Mucosa of rectum (tissue), 2 donors: Measurements from ENCODE around the gene MRPL11.
A peak's percentile ranks its signal among the peaks of the same experiment; 100 is the strongest.
"Not testable (repeated sequence)": the region's sequence is repeated elsewhere in the genome, so short reads cannot be mapped to it uniquely, and the experiment has no call there.

Source experiments
- H3K27ac ChIP-seq, 2 donors: one replicate each; pipeline ENCODE4 v1.7.0; 2013; ENCODE audit warnings: inconsistent platforms in 2 of 2, low read depth in 2 of 2, low read length in 2 of 2
- H3K27me3 ChIP-seq, 2 donors: one replicate each; pipeline ENCODE4 v1.7.0; 2013; ENCODE audit warnings: low read length in 2 of 2; ENCODE audit not compliant: control insufficient read depth in 2 of 2, insufficient read depth in 2 of 2
- H3K36me3 ChIP-seq, 2 donors: one replicate each; pipeline ENCODE4 v1.7.0; 2013; ENCODE audit warnings: low read length in 2 of 2; ENCODE audit not compliant: control insufficient read depth in 2 of 2, insufficient read depth in 2 of 2
- H3K4me1 ChIP-seq, 2 donors: one replicate each; pipeline ENCODE4 v1.7.0; 2013; ENCODE audit warnings: low read length in 2 of 2, mild to moderate bottlenecking in 1 of 2; ENCODE audit not compliant: control insufficient read depth in 2 of 2, insufficient read depth in 2 of 2
- H3K4me3 ChIP-seq, 2 donors: one replicate each; pipeline ENCODE4 v1.7.0; 2013; ENCODE audit warnings: low read length in 2 of 2
- H3K9ac ChIP-seq, 2 donors: one replicate each; pipeline ENCODE4 v1.7.0; 2013; ENCODE audit warnings: low read length in 2 of 2, low read depth in 1 of 2, mild to moderate bottlenecking in 1 of 2
- H3K9me3 ChIP-seq, 2 donors: one replicate each; pipeline ENCODE4 v1.7.0; 2013; ENCODE audit warnings: low read length in 2 of 2; ENCODE audit not compliant: control insufficient read depth in 2 of 2
- donor health status: healthy.
- donor health status: Normal muscosa, but diverticular disease.

MRPL11 gene

GRCh38 chr11:66454828-66455227 is 16.2 kb upstream of the MRPL11 start:
- no peaks in the 10 kb centered on the region for H3K9me3 ChIP-seq
- no peaks in the 10 kb centered on the region for H3K36me3 ChIP-seq
- H3K9ac ChIP-seq, result no peak overlapping the region
- no peaks in the 10 kb centered on the region for H3K4me1 ChIP-seq
- no peaks in the 10 kb centered on the region for H3K27me3 ChIP-seq
- H3K27ac ChIP-seq, result no peak overlapping the region
- H3K4me3 ChIP-seq, result no peak overlapping the region

GRCh38 chr11:66454247-66454646 is 15.6 kb upstream of the MRPL11 start:
- Histone ChIP-seq H3K9ac (no peak overlapping the region), H3K4me3 (no peak overlapping the region), H3K27ac (no peak overlapping the region), H3K27me3 (no peaks in the 10 kb centered on the region), H3K9me3 (no peaks in the 10 kb centered on the region), H3K4me1 (no peaks in the 10 kb centered on the region), H3K36me3 (no peaks in the 10 kb centered on the region)

GRCh38 chr11:66451663-66452062 is 13.0 kb upstream of the MRPL11 start:
- H3K36me3 ChIP-seq, result no peaks in the 10 kb centered on the region
- no peak overlapping the region for H3K4me3 ChIP-seq
- H3K9ac ChIP-seq, result no peak overlapping the region
- H3K9me3 ChIP-seq, result no peaks in the 10 kb centered on the region
- no peak overlapping the region for H3K27ac ChIP-seq
- H3K27me3 ChIP-seq, result no peaks in the 10 kb centered on the region
- H3K4me1 ChIP-seq, result no peaks in the 10 kb centered on the region

- H3K4me3 ChIP-seq, result no peak overlapping the region
Measured at GRCh38 chr11:66450560-66450959, 11.9 kb upstream of the MRPL11 start.

GRCh38 chr11:66448523-66448922 is 9.9 kb upstream of the MRPL11 start:
- Histone ChIP-seq H3K4me1 (no peaks in the 10 kb centered on the region), H3K27me3 (no peaks in the 10 kb centered on the region), H3K27ac (no peak overlapping the region), H3K36me3 (no peaks in the 10 kb centered on the region), H3K9me3 (peaks cover 0 to 3% of the 10 kb centered on the region in 2 donors), H3K4me3 (no peak overlapping the region), H3K9ac (no peak overlapping the region)

More at GRCh38 chr11:66450560-66450959, 11.9 kb upstream of the MRPL11 start:
- Histone ChIP-seq H3K36me3 (no peaks in the 10 kb centered on the region), H3K27me3 (no peaks in the 10 kb centered on the region), H3K4me1 (no peaks in the 10 kb centered on the region), H3K9ac (no peak overlapping the region), H3K27ac (no peak overlapping the region), H3K9me3 (no peaks in the 10 kb centered on the region)

GRCh38 chr11:66447012-66447411 is 8.4 kb upstream of the MRPL11 start:
- Histone ChIP-seq H3K27ac (no peak overlapping the region), H3K36me3 (no peaks in the 10 kb centered on the region), H3K4me3 (no peak overlapping the region), H3K27me3 (no peaks in the 10 kb centered on the region), H3K4me1 (no peaks in the 10 kb centered on the region), H3K9me3 (peaks cover 2 to 6% of the 10 kb centered on the region in 2 donors), H3K9ac (no peak overlapping the region)

GRCh38 chr11:66443602-66444001 is 5.0 kb upstream of the MRPL11 start:
- no peaks in the 10 kb centered on the region for H3K36me3 ChIP-seq
- peaks cover 2 to 6% of the 10 kb centered on the region in 2 donors for H3K9me3 ChIP-seq
- no peaks in the 10 kb centered on the region for H3K4me1 ChIP-seq
- no peak overlapping the region for H3K4me3 ChIP-seq
- no peaks in the 10 kb centered on the region for H3K27me3 ChIP-seq
- H3K9ac ChIP-seq, result no peak overlapping the region
- no peak overlapping the region for H3K27ac ChIP-seq

GRCh38 chr11:66440940-66441282 is 2.3 kb upstream of the MRPL11 start:
- H3K27me3 ChIP-seq, H3K4me3 ChIP-seq, H3K36me3 ChIP-seq, H3K9ac ChIP-seq, H3K9me3 ChIP-seq, H3K27ac ChIP-seq, H3K4me1 ChIP-seq: not testable (repeated sequence)

GRCh38 chr11:66440101-66440939 is 1.7 kb upstream of the MRPL11 start:
- H3K9me3 ChIP-seq, H3K4me1 ChIP-seq, H3K27ac ChIP-seq, H3K36me3 ChIP-seq, H3K27me3 ChIP-seq, H3K4me3 ChIP-seq, H3K9ac ChIP-seq: not testable (repeated sequence)

- Histone ChIP-seq H3K27ac (peak overlapping the region; percentile 82 to 86), H3K4me1 (peaks cover 7 to 9% of the 10 kb centered on the region in 2 donors), H3K9ac (peak overlapping the region; percentile 87 to 89), H3K4me3 (peak overlapping the region; percentile 90 to 91), H3K36me3 (peaks cover 12% of the 10 kb centered on the region in 2 donors), H3K27me3 (no peaks in the 10 kb centered on the region), H3K9me3 (peaks cover 1 to 2% of the 10 kb centered on the region in 2 donors)
Measured at GRCh38 chr11:66437979-66438503, 607 bp downstream of the MRPL11 start.
